CD14-positive monocyte (primary cell): Measurements from ENCODE around the gene DYNC1I1. TPM values are rescaled to one million over a fixed set of nuclear protein-coding genes. Genes with fewer than 3 reads are reported as not detected.

ENCODE experiments used
- DNase-seq, 3 donors: peaks; one replicate each; pipeline ENCODE4 v3.0.0-alpha.2; 2011 to 2022
- H2AFZ ChIP-seq: 2 replicates; pipeline ENCODE4 v1.6.0; 2012; ENCODE audit warnings: mild to moderate bottlenecking, low read depth, low read length, inconsistent platforms; ENCODE audit not compliant: insufficient read depth, poor library complexity, severe bottlenecking
- H3K27ac ChIP-seq, 2 donors: 1 replicate in 1 of 2; 2 replicates in 1 of 2; pipeline ENCODE4 v1.5.1; 2012 to 2013; ENCODE audit warnings: low read length in 2 of 2, control low read depth in 1 of 2, inconsistent platforms in 1 of 2, low read depth in 1 of 2, mild to moderate bottlenecking in 1 of 2
- H3K27me3 ChIP-seq, 2 donors: one replicate each; pipeline versions ENCODE4 v1.6.0 to v1.6.1; 2011 to 2013; ENCODE audit warnings: low read length in 2 of 2; ENCODE audit not compliant: control insufficient read depth in 2 of 2, insufficient read depth in 2 of 2
- H3K36me3 ChIP-seq, 2 donors: replicated peaks in 1 of 2; 1 replicate in 1 of 2; 2 replicates in 1 of 2; pipeline versions ENCODE4 v1.5.1 to v1.6.1; 2012 to 2013; ENCODE audit warnings: low read length in 2 of 2, control low read depth in 1 of 2, inconsistent platforms in 1 of 2, mild to moderate bottlenecking in 1 of 2; ENCODE audit not compliant: insufficient read depth in 2 of 2, control insufficient read depth in 1 of 2
- H3K4me1 ChIP-seq, 2 donors: 1 replicate in 1 of 2; 2 replicates in 1 of 2; pipeline versions ENCODE4 v1.5.1 to v1.6.1; 2012 to 2013; ENCODE audit warnings: low read length in 2 of 2, control low read depth in 1 of 2, inconsistent platforms in 1 of 2, mild to moderate bottlenecking in 1 of 2, moderate library complexity in 1 of 2; ENCODE audit not compliant: insufficient read depth in 2 of 2, control insufficient read depth in 1 of 2
- H3K4me2 ChIP-seq: replicated peaks from 2 replicates; pipeline ENCODE3; 2012; ENCODE audit warnings: low read length, moderate library complexity, mild to moderate bottlenecking; ENCODE audit not compliant: poor library complexity, severe bottlenecking; ENCODE audit errors: extremely low read depth
- H3K4me3 ChIP-seq, 3 experiments: fragments of 200-600 bp in 1 of 3; sonication (generic) in 1 of 3; replicated peaks in 1 of 3; 1 replicate in 2 of 3; 2 replicates in 1 of 3; pipeline ENCODE4 v1.5.1; 2011 to 2013; ENCODE audit warnings: low read length in 3 of 3, mild to moderate bottlenecking in 3 of 3, control low read depth in 2 of 3, low read depth in 2 of 3, inconsistent platforms in 1 of 3, moderate library complexity in 1 of 3
- H3K79me2 ChIP-seq: 2 replicates; pipeline ENCODE4 v1.6.0; 2012; ENCODE audit warnings: mild to moderate bottlenecking, control low read depth, inconsistent platforms, low read length, moderate library complexity; ENCODE audit not compliant: insufficient read depth
- H3K9ac ChIP-seq: 2 replicates; pipeline ENCODE4 v1.6.0; 2017; ENCODE audit warnings: low read length, mild to moderate bottlenecking; ENCODE audit not compliant: insufficient read depth, poor library complexity, severe bottlenecking
- H3K9me3 ChIP-seq, 2 donors: replicated peaks in 1 of 2; 1 replicate in 1 of 2; 2 replicates in 1 of 2; pipeline versions ENCODE4 v1.5.1 to v1.6.1; 2012 to 2013; ENCODE audit warnings: low read length in 2 of 2, control low read depth in 1 of 2; ENCODE audit not compliant: control insufficient read depth in 1 of 2, insufficient read depth in 1 of 2
- H4K20me1 ChIP-seq: 2 replicates; pipeline ENCODE4 v1.6.0; 2012; ENCODE audit warnings: mild to moderate bottlenecking, low read length, control low read depth, moderate library complexity; ENCODE audit not compliant: insufficient read depth
- H3K27ac Mint-ChIP-seq, 7 donors: one replicate each; pipeline ENCODE4 v1.8.0; 2020; ENCODE audit warnings: mild to moderate bottlenecking in 7 of 7, mixed read lengths in 7 of 7, moderate library complexity in 6 of 7, inconsistent platforms in 2 of 7
- H3K27me3 Mint-ChIP-seq, 3 donors: one replicate each; pipeline ENCODE4 v1.8.0; 2021 to 2022; ENCODE audit warnings: low read depth in 3 of 3, mild to moderate bottlenecking in 3 of 3, mixed read lengths in 3 of 3, moderate library complexity in 3 of 3, inconsistent platforms in 1 of 3
- H3K36me3 Mint-ChIP-seq, 2 donors: one replicate each; pipeline ENCODE4 v1.8.0; 2020; ENCODE audit warnings: mixed read lengths in 2 of 2, inconsistent platforms in 1 of 2, mild to moderate bottlenecking in 1 of 2
- H3K4me1 Mint-ChIP-seq: one replicate; pipeline ENCODE4 v1.8.0; 2020; ENCODE audit warnings: mild to moderate bottlenecking, mixed read lengths
- H3K4me3 Mint-ChIP-seq, 2 donors: one replicate each; pipeline ENCODE4 v1.8.0; 2020; ENCODE audit warnings: mild to moderate bottlenecking in 2 of 2, mixed read lengths in 2 of 2, moderate library complexity in 1 of 2
- H3K9me3 Mint-ChIP-seq, 7 donors: one replicate each; pipeline ENCODE4 v1.8.0; 2020 to 2022; ENCODE audit warnings: mixed read lengths in 7 of 7, mild to moderate bottlenecking in 6 of 7, moderate library complexity in 6 of 7, inconsistent platforms in 2 of 7
- CTCF ChIP-seq: fragments of 200-600 bp; IDR thresholded peaks from one replicate; pipeline ENCODE4 v1.8.0; 2022; ENCODE audit warnings: antibody characterized with exemption, mild to moderate bottlenecking
- WGBS: methylation state at CpG from one replicate; pipeline ENCODE4 v1.1.5; 2013; ENCODE audit warnings: missing lambda C conversion rate; ENCODE audit not compliant: insufficient coverage; 5-methylcytosine and 5-hydroxymethylcytosine counted together
- intact Hi-C, 2 donors: fragments of 100-400 bp; cut with micrococcal nuclease; formaldehyde crosslinking; loops; one replicate each; pipeline versions ENCODE4 v1.15.0 to v1.15.1; 2023
- polyA plus RNA-seq, 3 donors: library from polyadenylated mRNA; depleted of rRNA in 1 of 3; unstranded in 2 of 3; stranded (reverse) in 1 of 3; fragments of 300-500 nt in 2 of 3; fragments of >200 nt in 1 of 3; fragmentation: Illumina TruSeq in 2 of 3; gene quantifications; 1 replicate in 2 of 3; 2 replicates in 1 of 3; pipeline ENCODE4 v1.2.3, GENCODE V29; 2012 to 2021

The DYNC1I1 gene
- polyA plus RNA-seq, 3 donors = not detected

DNA sequence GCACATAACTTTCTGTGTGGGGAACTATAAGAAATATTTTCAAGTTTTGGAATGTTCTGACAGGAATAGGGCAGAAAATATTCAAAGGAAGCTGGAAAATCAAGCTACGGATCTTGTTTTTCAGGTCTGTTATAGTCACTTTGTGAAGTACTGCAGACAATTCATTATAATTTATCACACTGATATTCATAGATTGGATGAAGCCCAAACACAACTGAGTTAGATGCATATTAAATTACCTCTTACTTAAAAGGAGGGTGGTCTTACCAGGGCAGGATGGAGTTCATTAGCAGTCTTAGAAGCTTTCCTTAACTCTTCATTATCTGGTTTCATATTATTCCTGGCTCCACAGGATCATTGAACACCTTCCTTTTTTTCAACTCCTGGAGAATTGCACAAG is 242.3 kb downstream of the DYNC1I1 start:
- H3K4me3 ChIP-seq = no peak overlapping the region
- Mint-ChIP-seq H3K4me3 (no peak overlapping the region), H3K27me3 (peaks cover 0 to 1% (median 0%) of the 10 kb centered on the region in 3 donors), H3K27ac (no peak overlapping the region), H3K9me3 (peaks cover 2 to 5% (median 3%) of the 10 kb centered on the region in 7 donors), H3K4me1 (no peaks in the 10 kb centered on the region), H3K36me3 (no peaks in the 10 kb centered on the region)
- no CpG with 5 or more reads among the region's 1 CpG for WGBS
- no peak for DNase-seq
- no peaks in the 10 kb centered on the region for H3K9me3 ChIP-seq
- H3K27me3 ChIP-seq = no peaks in the 10 kb centered on the region
- intact Hi-C loops = no loop called here
- H4K20me1 ChIP-seq = no peaks in the 10 kb centered on the region
- H3K4me1 ChIP-seq = no peaks in the 10 kb centered on the region
- H2AFZ ChIP-seq = no peak overlapping the region
- H3K27ac ChIP-seq = no peak overlapping the region
- no peaks in the 10 kb centered on the region for H3K79me2 ChIP-seq
- H3K36me3 ChIP-seq = no peaks in the 10 kb centered on the region
- H3K4me2 ChIP-seq = no peak overlapping the region
- TF ChIP-seq CTCF = no peak
- H3K9ac ChIP-seq = no peak overlapping the region

GRCh38 chr7:96016056-96016586 is 243.8 kb downstream of the DYNC1I1 start:
- H3K27me3 Mint-ChIP-seq = peaks cover 0 to 1% (median 0%) of the 10 kb centered on the region in 3 donors
- no peaks in the 10 kb centered on the region for H4K20me1 ChIP-seq
- H3K4me2 ChIP-seq = no peak overlapping the region
- no peak overlapping the region for H2AFZ ChIP-seq
- no peaks in the 10 kb centered on the region for H3K4me1 ChIP-seq
- TF ChIP-seq CTCF = no peak
- no peak for DNase-seq
- H3K9me3 Mint-ChIP-seq = peaks cover 0 to 7% (median 0%) of the 10 kb centered on the region in 7 donors
- no peaks in the 10 kb centered on the region for H3K27me3 ChIP-seq
- no peak overlapping the region for H3K4me3 Mint-ChIP-seq
- no peaks in the 10 kb centered on the region for H3K36me3 ChIP-seq
- WGBS = no CpG with 5 or more reads among the region's 3 CpGs
- H3K79me2 ChIP-seq = no peaks in the 10 kb centered on the region
- H3K36me3 Mint-ChIP-seq = no peaks in the 10 kb centered on the region
- H3K27ac Mint-ChIP-seq = no peak overlapping the region
- H3K4me3 ChIP-seq = no peak overlapping the region
- no peaks in the 10 kb centered on the region for H3K4me1 Mint-ChIP-seq
- H3K9me3 ChIP-seq = no peaks in the 10 kb centered on the region
- H3K9ac ChIP-seq = no peak overlapping the region
- H3K27ac ChIP-seq = no peak overlapping the region
- intact Hi-C loops = no loop called here
